ENCODE results near the gene RRBP1. TPM values are rescaled to one million over a fixed set of nuclear protein-coding genes. Genes with fewer than 3 reads are reported as not detected.

The RRBP1 gene
- total RNA-seq, 2 donors from 2014 or later: 313 to 511 TPM

DNA sequence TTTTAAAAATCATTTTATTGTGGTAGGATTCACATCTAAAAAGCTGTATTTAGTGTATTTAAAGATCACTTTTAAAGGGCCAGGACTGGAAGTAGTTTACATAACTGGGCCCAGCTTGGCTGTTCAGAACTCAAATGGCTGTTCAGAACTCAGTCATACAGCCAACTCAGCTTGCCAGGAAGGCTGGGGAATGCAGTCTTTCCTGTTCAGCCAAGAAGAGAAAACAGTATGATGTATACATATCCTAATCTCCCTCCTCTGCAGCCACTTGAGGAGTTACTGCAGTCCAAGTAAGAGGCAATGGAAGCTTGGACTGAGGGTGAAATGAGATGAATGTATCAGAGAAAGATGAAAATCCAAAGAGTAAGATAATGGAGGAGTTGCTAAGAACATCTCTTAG, 87.6 kb downstream of the RRBP1 start:
- Histone ChIP-seq H3K9me3 (no peaks in the 10 kb centered on the region), H3K4me3 (no peak overlapping the region), H3K27me3 (no peaks in the 10 kb centered on the region), H3K27ac (peak overlapping the region in 2 of 4 donors; percentile 50 to 51), H3K4me1 (peaks cover 93% of the 10 kb centered on the region), H3K36me3 (replicated peaks in 1 of 2; ENCODE audit: insufficient read depth in 1 of 2, low read depth in 2 of 2) (no peaks in the 10 kb centered on the region)
- TF ChIP-seq POLR2A (IDR thresholded peaks at IDR 0.05): no peak
- TF ChIP-seq, protein P1, sequence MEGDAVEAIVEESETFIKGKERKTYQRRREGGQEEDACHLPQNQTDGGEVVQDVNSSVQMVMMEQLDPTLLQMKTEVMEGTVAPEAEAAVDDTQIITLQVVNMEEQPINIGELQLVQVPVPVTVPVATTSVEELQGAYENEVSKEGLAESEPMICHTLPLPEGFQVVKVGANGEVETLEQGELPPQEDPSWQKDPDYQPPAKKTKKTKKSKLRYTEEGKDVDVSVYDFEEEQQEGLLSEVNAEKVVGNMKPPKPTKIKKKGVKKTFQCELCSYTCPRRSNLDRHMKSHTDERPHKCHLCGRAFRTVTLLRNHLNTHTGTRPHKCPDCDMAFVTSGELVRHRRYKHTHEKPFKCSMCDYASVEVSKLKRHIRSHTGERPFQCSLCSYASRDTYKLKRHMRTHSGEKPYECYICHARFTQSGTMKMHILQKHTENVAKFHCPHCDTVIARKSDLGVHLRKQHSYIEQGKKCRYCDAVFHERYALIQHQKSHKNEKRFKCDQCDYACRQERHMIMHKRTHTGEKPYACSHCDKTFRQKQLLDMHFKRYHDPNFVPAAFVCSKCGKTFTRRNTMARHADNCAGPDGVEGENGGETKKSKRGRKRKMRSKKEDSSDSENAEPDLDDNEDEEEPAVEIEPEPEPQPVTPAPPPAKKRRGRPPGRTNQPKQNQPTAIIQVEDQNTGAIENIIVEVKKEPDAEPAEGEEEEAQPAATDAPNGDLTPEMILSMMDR (IDR thresholded peaks at IDR 0.05): no peak
- DNase-seq: peak; percentile 68 to 81 (median 79)
- intact Hi-C loops (cut with DNase I): no loop called here
- ATAC-seq: peak; percentile 85

DNA sequence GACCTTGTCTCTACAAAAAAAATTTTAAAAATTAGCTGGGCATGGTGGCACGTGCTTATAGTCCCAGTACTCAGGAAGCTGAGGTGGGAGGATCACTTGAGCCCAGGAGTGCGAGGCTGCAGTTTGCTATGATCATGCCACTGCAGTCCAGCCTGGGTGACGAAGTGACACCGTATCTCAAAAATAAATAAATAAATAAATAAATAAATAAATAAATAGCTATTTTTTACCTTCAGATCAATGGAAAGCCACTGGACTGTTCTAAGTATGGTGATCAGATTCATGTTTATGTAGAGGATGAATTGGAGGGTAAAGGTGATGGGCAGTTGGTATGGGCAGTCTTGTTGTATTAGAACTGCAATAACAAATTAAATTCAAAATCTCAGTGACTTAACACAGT, 88.1 kb downstream of the RRBP1 start:
- WGBS, 2 donors: 43 to 66% methylated on average over 4 of the region's 4 CpGs
- ATAC-seq (no peak), DNase-seq (no peak)
- no peak overlapping the region for H3K4me3 ChIP-seq
- H3K27me3 ChIP-seq: no peaks in the 10 kb centered on the region
- intact Hi-C loops (cut with DNase I): no loop called here
- peak overlapping the region in 3 of 4 donors; percentile 24 to 51 (median 50) for H3K27ac ChIP-seq
- no peak for TF ChIP-seq POLR2A (IDR thresholded peaks at IDR 0.05)
- TF ChIP-seq, protein P1 (IDR thresholded peaks at IDR 0.05): no peak
- H3K36me3 ChIP-seq (replicated peaks in 1 of 2; ENCODE audit: insufficient read depth in 1 of 2, low read depth in 2 of 2): no peaks in the 10 kb centered on the region
- H3K9me3 ChIP-seq: no peaks in the 10 kb centered on the region
- H3K4me1 ChIP-seq: peaks cover 93% of the 10 kb centered on the region

DNA sequence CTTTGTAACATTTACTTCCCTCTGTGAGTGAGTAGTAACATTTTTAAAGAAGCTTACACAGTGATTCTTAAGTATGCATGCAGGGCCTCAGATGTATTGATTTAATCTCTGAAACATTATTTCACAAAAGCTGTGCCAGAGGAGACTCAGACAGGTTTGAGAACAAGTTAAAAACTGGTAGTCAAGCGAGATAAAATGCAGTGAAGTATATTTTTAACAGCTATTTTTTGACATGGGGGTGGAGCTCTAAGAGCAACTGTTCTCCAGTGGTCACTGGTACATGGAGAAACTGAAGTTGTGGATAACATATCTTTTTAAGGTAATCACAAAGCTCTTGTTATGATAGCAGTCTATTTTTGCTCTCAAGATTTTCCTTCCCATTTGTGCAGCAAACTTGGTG, 91.8 kb downstream of the RRBP1 start:
- WGBS, 2 donors: 3 to 14% methylated on average over 1 of the region's 1 CpG
- Histone ChIP-seq H3K36me3 (replicated peaks in 1 of 2; ENCODE audit: insufficient read depth in 1 of 2, low read depth in 2 of 2) (no peaks in the 10 kb centered on the region), H3K27me3 (no peaks in the 10 kb centered on the region), H3K4me1 (peaks cover 90% of the 10 kb centered on the region), H3K27ac (peak overlapping the region in 2 of 4 donors; percentile 6 to 34), H3K4me3 (no peak overlapping the region), H3K9me3 (no peaks in the 10 kb centered on the region)
- ATAC-seq (no peak), DNase-seq (no peak)
- no peak for TF ChIP-seq POLR2A (IDR thresholded peaks at IDR 0.05)
- TF ChIP-seq, protein P1 (IDR thresholded peaks at IDR 0.05): no peak
- intact Hi-C loops (cut with DNase I): no loop called here

DNA sequence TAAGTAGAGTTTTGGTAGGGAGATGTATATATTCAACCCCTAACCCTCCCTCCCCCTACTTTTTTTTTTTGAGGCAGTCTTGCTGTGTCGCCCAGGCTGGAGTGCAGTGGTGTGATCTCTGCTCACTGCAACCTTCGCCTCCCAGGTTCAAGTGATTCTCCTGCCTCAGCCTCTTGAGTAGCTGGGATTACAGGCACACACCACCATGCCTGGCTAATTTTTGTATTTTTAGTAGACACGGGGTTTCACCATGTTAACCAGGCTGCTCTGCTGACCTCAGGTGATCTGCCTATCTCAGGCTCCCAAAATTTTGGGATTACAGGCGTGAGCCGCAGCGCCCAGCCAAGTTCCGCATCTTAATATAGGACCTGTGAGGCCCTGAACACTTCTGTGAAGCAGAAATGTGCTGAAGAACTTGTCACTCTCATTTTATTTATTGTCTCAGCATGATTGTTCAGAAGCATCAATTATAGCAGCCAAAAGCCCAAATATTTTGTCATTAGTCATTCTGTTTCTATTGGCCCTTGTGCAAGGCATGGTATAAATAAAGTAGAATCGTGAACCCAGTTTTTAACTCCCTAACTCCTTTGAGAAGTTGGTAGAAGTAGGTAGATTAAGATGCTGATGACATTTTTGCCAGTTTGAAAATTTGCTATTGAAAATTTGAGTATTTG, 92.7 kb downstream of the RRBP1 start:
- Histone ChIP-seq H3K9me3 (no peaks in the 10 kb centered on the region), H3K27me3 (no peaks in the 10 kb centered on the region), H3K36me3 (replicated peaks in 1 of 2; ENCODE audit: insufficient read depth in 1 of 2, low read depth in 2 of 2) (no peaks in the 10 kb centered on the region), H3K4me3 (no peak overlapping the region), H3K27ac (no peak overlapping the region), H3K4me1 (peaks cover 90% of the 10 kb centered on the region)
- 65 to 70% methylated on average over 8 of the region's 8 CpGs for WGBS, 2 donors
- TF ChIP-seq, protein P1 (IDR thresholded peaks at IDR 0.05): no peak
- TF ChIP-seq POLR2A (IDR thresholded peaks at IDR 0.05): no peak
- DNase-seq (no peak), ATAC-seq (no peak)
- intact Hi-C loops (cut with DNase I): no loop called here

DNA sequence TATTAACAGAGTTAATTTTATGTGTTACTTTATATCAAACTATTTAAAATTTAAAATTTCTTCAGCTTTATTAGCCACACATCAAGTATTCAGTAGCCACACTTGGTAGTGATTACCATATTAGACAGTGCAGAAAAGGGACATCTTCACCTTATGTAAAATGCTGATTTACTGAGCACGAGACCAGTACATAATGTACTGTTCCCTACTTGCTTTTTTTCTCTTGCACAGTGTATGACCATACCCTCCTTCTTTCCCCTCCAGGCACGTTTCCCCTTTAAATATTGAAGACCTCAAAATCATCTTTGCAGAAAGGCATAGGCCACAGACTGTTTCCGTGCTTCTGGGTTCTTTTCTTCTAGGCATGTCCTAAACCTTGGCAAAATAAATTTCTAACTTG, 94.2 kb downstream of the RRBP1 start:
- H3K4me3 ChIP-seq: no peak overlapping the region
- no peak overlapping the region for H3K27ac ChIP-seq
- intact Hi-C loops (cut with DNase I): no loop called here

More for the DNA sequence above, 94.2 kb downstream of the RRBP1 start:
- no peaks in the 10 kb centered on the region for H3K27me3 ChIP-seq
- 53 to 74% methylated on average over 3 of the region's 3 CpGs for WGBS, 2 donors
- H3K9me3 ChIP-seq: no peaks in the 10 kb centered on the region
- no peak for ATAC-seq
- peaks cover 82% of the 10 kb centered on the region for H3K4me1 ChIP-seq
- DNase-seq: no peak
- TF ChIP-seq, protein P1 (IDR thresholded peaks at IDR 0.05): no peak
- TF ChIP-seq POLR2A (IDR thresholded peaks at IDR 0.05): no peak
- H3K36me3 ChIP-seq (replicated peaks in 1 of 2; ENCODE audit: insufficient read depth in 1 of 2, low read depth in 2 of 2): no peaks in the 10 kb centered on the region

All from body of pancreas (tissue), 4 donors.